ENCODE measurements around the gene CYFIP1.

CYFIP1 gene

DNA sequence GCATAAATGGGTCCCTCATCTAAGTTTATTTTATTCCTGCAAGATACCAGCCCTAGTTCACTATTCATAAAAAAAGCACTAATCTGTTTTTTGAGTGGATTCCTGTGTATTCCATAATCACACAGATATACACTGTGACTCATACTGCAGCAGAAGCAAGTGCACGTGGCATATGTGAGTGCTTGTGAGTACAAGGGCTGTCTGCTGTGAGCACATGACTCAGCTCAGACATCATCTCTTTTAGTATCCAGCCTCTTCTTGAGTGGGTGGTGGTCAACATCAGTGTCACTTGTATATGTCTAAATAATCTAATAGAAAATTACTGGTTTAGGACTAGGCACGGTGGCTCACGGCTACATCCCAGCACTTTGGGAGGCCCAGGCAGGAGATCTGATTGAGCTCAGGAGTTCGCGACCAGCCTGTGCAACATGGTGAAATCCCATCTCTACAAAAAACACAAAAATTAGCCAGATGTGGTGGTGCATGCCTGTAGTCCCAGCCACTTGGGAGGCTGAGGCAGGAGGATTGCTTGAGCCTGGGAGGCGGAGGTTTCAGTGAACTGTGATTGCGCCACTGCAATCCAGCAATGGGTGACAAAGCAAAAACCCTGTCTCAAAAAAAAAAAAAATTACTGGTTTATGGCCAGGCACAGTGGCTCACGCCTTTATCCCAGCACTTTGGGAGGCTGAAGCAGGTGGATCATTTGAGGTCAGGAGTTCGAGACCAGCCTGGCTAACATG is 91.9 kb downstream of the CYFIP1 start:
- no peak for TF ChIP-seq TAF1 (IDR thresholded peaks at IDR 0.05; ENCODE audit: borderline replicate concordance, insufficient read depth, low read length)
- TF ChIP-seq SIN3A (IDR thresholded peaks at IDR 0.05; ENCODE audit: borderline replicate concordance, insufficient read depth, low read length): peak; percentile 30; the same call in 1 of the 2 replicates
- TF ChIP-seq REST (IDR thresholded peaks at IDR 0.05; ENCODE audit: insufficient read depth in 1 of 2, low read depth in 2 of 2, low read length in 2 of 2): no peak

DNA sequence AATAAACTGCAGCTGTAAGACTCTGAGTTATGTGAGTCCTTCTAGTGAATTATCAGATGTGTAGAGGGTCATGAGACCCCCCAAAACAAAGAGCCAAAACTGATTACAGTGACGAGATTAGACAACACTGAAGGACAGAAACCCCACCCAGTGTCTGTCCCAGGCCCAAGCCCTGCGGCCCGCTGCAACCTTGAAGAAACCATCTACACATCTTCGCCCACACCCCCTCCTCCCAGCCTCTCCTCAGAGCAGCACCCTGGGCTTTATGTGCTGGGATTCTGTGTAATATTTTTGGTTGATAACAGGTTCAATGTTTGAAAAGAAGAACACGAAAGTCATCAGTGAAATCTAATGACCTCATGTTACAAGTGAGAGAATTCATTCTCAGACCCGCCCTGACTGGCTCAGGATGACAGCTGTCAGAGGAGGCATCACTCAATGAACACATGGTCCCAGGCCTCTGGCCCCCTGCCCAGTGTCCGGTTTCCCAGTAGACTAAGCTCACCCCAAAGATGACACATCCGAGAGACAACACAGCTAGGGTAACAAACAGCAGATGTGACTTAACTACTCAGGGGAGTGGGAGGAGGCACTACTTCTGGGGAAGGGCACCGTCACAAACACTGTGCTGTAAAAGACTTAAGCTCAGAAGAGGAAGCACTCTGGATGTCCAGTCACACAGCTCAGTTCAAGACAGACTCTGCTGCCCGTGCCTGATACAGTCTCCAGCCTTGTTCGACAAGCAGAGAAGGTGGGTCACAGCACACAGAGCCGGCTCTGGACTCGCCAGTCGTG is 92.8 kb downstream of the CYFIP1 start:
- TF ChIP-seq SIN3A (IDR thresholded peaks at IDR 0.05; ENCODE audit: borderline replicate concordance, insufficient read depth, low read length) (no peak), FOXP2 (optimal IDR thresholded peaks at IDR 0.05; ENCODE audit: borderline replicate concordance, extremely low read depth, extremely low read length, insufficient read depth) (peak; percentile 75)

- TF ChIP-seq TAF1 (IDR thresholded peaks at IDR 0.05; ENCODE audit: borderline replicate concordance, insufficient read depth, low read length) (no peak), REST (IDR thresholded peaks at IDR 0.05; ENCODE audit: insufficient read depth in 1 of 2, low read depth in 2 of 2, low read length in 2 of 2) (no peak), SIN3A (IDR thresholded peaks at IDR 0.05; ENCODE audit: borderline replicate concordance, insufficient read depth, low read length) (no peak), POLR2AphosphoS5 (IDR thresholded peaks at IDR 0.05; ENCODE audit: low read depth, low read length) (no peak), FOXP2 (optimal IDR thresholded peaks at IDR 0.05; ENCODE audit: borderline replicate concordance, extremely low read depth, extremely low read length, insufficient read depth) (no peak)
These were observed 95.0 kb downstream of the CYFIP1 start for GRCh38 chr15:22885120-22885519.

DNA sequence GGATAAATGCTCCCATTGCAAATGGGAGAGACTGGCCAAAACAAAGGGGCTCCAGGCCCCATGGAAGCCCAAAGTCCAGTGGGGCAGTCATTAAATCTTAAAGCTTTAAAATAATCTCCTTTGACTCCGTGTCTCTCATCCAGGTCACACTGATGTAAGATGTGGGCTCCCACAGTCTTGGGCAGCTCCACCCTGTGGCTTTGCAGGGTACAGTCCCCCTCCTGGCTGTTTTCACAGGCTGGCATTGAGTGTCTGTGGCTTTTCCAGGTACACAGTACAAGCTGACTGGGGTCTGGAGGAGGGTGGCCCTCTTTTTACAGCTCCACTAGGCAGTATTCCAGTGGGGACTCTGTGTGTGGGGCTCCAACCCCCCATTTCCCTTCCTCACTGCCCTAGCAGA is 95.8 kb downstream of the CYFIP1 start:
- TF ChIP-seq SIN3A (IDR thresholded peaks at IDR 0.05; ENCODE audit: borderline replicate concordance, insufficient read depth, low read length) (no peak), TAF1 (IDR thresholded peaks at IDR 0.05; ENCODE audit: borderline replicate concordance, insufficient read depth, low read length) (no peak), FOXP2 (optimal IDR thresholded peaks at IDR 0.05; ENCODE audit: borderline replicate concordance, extremely low read depth, extremely low read length, insufficient read depth) (no peak), POLR2AphosphoS5 (IDR thresholded peaks at IDR 0.05; ENCODE audit: low read depth, low read length) (no peak), REST (IDR thresholded peaks at IDR 0.05; ENCODE audit: insufficient read depth in 1 of 2, low read depth in 2 of 2, low read length in 2 of 2) (no peak)

DNA sequence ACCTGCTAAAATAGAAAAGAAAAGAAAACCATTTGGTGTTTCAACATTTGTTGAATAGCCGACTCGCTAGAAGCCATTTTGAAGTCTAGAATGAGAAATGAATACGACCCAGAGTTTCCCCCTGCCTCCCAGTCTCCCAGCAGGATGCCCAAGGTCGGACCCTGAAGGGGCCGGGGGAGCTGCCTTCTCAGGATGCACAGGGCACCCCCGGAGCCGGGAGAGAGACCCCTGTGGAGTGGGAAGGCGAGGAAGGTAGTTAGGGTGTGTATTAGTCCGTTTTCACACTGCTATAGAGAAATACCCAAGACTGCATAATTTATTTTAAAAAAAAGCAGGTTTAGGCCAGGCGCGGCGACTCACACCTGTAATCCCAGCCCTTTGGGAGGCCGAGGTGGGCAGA is 97.0 kb downstream of the CYFIP1 start:
- TF ChIP-seq REST (IDR thresholded peaks at IDR 0.05; ENCODE audit: insufficient read depth in 1 of 2, low read depth in 2 of 2, low read length in 2 of 2) (no peak), SIN3A (IDR thresholded peaks at IDR 0.05; ENCODE audit: borderline replicate concordance, insufficient read depth, low read length) (no peak), FOXP2 (optimal IDR thresholded peaks at IDR 0.05; ENCODE audit: borderline replicate concordance, extremely low read depth, extremely low read length, insufficient read depth) (no peak), POLR2AphosphoS5 (IDR thresholded peaks at IDR 0.05; ENCODE audit: low read depth, low read length) (no peak), TAF1 (IDR thresholded peaks at IDR 0.05; ENCODE audit: borderline replicate concordance, insufficient read depth, low read length) (no peak)
